NCI-H1105 treated with DMSO at 0.1 percent for 48 hours (cell line): ENCODE measurements around the gene ACTN4.

Experiments
- DNase-seq: peaks from one replicate; lab custom pipeline; 2025; lab: John Stamatoyannopoulos, UW

ACTN4 gene

GRCh38 chr19:38635483-38636399 lies 11.7 kb upstream of the ACTN4 start:
- no peak for DNase-seq

GRCh38 chr19:38638461-38638860 lies 9.0 kb upstream of the ACTN4 start:
- no peak for DNase-seq

GRCh38 chr19:38639679-38640078 lies 7.8 kb upstream of the ACTN4 start:
- no peak for DNase-seq

GRCh38 chr19:38640368-38640767 lies 7.1 kb upstream of the ACTN4 start:
- no peak for DNase-seq

- DNase-seq = no peak
These were observed 5.3 kb upstream of the ACTN4 start for GRCh38 chr19:38642176-38642575.

DNA sequence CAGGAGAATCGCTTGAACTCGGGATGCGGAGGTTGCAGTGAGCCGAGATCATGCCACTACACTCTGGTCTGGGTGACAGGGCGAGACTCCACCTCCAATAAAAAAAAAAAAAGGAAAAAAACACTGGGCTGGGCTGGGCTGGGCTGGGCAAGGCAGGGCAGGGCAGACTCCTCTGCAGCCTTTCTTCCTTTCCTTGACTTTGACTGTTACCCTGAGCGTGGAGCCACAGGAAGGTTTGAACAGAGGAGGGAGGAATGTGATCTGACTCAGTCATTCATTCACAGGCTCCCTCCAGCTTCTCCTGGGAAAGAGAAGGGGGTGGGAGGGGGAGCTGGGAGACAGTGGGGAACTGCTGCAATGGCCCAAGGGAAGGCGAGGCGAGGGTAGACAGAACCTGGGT lies 2.7 kb upstream of the ACTN4 start:
- DNase-seq = no peak

DNA sequence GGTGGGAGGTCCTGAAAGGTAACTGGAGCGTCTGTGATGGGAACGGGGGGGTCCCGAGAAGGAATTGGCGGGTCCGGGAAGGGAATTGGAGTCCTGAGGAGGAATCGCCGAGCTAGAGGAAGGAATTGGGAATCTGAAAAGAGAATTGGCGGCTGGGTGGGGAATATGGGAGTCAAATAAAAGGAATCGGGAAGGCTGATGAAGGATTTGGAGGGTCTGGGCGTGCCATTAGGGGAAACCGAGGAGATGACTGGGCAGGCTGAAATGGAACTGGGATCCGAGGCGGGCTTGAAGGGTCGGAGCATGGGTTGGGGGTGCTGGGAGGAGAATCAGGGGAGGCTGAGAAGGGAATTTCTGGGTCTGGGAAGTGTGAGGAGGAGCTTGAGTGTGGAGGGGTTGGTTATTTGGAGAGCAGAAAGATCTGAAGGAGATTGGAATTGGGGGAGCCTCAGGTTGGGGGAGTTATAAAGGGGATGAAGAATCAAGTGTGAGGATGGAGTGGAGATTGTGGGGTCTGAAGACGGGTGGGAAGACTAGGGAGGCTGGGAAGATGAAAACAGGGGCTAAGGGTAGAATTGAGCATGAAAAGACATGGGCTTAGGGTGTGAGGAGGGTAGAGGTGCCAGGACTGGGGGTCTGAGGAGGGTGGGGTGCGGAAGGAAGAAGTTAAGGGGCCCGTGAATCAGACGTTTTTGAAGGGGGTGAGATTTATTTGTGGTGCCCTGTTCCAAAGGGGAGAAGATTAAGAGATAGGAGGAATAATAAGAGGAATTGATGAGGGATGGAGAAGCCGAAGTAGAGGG lies 718 bp downstream of the ACTN4 start:
- DNase-seq = peak; percentile 10

DNA sequence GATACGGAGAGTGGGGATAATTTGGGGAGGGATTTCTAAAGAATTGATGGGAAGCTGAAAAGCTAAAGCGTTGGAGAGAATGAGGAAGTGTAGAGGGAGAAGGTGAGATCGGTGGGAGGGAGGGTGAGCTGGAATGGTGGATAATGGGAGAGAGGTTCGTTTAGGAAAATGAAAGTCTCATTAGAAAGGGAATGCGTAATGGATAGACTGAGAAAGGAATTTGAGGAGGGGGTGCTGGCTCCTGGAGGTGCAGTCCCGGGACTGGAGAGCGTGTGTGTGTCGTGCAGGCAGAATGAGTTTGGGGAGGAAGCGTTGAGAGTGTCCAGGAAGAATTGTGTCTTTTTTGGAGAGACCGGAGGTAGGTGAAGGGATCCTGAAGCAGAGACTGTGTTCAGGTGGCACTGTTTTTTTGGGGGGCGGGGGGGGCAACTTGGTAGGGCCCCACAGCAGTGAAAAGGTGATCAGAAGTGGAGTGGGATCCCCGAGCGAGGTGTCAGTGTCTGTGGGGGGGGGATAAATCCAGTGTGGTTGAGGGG lies 1.4 kb downstream of the ACTN4 start:
- DNase-seq = no peak

DNA sequence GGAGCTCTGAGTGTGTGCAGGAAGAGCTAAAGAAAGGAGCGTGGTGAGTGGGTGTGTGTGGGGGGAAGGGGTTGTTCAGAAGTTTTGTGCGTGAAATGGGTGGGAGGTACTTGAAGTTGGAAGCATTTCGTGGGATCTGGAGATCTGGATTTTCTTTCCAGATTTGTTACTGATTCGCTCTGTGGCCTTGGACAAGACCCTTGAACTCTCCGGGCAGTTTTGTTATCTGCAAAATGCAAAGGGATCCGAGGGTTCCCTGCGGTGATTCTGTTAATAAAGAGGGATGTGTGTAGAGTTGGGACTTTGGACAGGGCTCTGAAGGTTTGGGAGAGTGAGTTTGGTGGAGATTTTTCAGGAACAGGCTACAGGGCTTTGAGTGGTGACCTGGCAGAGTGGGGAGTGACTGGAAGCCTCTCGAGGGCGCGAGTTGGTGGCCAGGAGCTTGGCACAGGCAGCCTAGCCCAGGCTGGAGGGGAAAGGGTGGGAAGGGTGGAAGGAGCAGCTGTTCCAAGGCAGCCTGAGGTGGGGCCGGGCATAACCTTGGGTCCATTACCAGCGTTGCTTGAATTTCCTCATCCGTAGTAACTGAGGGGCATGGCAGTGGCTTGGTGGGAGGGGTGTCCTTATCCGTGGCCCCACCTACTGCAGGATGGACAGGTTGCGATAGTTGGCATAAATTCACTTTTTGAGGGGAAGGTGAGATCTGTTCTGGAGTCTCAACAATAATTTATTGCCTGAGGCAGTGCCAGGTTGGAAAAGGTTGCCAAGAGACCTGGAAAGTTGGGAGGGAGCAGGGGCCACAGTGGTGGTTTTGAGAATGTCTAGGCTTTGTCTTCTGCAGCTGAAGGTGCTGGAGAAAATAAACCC lies 2.1 kb downstream of the ACTN4 start:
- DNase-seq = peak; percentile 4

DNA sequence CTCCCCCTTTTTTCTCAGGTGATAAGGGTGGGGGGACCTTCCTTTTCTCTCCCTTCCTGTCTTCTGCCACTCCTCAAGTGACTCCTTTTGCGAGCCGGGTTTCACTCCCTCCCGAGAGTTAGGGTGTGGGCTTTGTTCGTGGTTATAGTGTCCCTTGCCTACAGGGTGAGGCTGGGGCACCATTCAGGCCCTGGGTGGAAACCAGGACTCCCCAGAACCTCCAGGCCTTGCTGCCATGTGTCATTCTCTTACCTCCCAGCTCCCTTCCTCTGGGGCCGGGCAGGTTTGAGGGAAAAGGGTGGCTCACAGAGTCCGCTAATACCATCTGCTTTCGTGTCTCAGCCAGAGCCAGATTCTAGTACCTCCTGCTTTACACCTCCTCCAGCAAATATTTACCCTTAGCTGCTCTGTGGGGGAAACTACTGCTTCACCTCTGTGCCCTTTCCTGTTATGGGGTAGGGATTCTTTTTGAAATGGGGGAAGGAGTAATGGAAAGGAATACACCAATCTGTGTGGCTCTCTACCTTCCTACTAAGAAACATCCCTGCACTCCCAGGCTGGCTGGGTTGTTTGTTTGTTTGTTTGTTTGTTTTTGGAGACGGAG lies 2.8 kb downstream of the ACTN4 start:
- DNase-seq = no peak

DNA sequence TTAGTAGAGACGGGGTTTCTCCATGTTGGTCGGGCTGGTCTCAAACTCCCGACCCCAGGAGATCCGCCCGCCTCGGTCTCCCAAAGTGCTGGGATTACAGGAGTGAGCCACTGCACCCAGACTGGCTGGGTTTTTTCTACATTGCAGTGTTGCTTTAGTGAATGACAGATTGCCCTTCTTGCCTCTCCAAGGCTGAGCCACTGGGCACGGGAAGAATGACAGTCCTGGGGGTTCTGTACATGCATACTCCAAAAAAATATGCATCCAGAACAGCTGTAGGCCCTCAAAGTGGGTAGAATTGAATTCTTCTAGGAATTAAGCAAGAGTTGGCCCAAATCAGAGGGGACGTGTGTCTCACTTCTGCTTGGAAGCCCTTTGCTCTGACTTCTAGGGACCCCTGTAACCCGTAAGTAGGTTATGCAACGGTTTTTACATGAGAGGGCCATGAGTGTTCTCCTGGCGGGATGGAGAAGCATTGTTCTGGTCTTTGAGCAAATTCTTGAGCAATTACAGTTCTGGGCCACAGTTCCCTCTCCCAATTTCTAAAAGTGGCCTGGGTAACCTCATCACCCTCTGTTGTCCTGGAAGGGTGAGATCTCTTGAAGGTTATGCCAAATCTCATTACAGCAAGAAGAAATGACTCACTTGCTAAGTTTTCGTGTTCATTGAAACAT lies 3.6 kb downstream of the ACTN4 start:
- DNase-seq = no peak

DNA sequence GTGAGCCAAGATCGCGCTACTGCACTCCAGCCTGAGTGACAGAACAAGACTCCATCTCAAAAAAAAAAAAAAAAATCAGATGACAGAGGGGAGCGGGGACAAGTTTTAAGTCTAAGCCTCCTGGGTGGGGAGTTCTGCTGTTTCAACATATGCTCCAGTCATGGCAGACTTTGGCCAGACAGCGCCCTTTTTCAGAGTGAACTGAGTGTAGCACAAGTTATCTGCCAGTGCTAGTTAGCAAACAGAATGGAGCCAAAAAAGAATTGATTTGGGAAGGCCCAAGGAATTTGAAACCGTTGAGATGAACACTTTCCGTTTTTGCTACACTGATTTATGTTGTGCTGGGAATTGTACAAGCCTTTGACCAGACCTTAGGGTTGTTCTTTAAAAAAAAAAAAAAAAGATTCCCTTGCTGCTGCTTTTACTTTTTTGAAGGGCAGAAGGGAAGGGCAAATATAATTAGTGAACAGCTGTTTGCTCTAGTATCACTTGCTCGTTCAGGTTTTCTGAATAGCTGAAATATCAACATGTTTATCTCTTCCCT lies 5.7 kb downstream of the ACTN4 start:
- DNase-seq = peak; percentile 3

DNA sequence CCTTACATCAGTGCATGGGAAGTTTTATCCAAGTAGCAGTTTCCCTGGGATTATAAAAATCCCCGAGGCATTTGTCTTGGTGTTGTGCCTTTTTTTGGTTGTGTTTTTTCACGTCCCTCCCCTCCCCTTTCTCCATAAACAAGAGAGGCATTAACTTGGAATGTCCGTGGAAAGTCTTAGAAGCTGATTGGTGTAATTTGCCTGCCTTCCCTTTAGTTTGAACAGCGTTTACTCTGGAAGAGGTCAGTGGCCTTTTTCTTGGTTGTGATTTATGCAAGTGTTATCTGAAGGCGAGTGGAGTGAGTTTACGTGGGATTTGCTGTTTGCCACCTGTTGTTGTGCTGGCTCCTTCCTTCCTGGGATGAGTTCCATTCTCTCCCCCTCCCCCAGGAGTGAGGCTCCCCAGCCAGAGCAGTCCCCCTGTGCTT lies 7.2 kb downstream of the ACTN4 start:
- DNase-seq = no peak

GRCh38 chr19:38655148-38655824 lies 7.8 kb downstream of the ACTN4 start:
- DNase-seq = no peak

GRCh38 chr19:38656171-38656981 lies 8.9 kb downstream of the ACTN4 start:
- no peak for DNase-seq

GRCh38 chr19:38657633-38658222 lies 10.3 kb downstream of the ACTN4 start:
- DNase-seq = no peak

DNA sequence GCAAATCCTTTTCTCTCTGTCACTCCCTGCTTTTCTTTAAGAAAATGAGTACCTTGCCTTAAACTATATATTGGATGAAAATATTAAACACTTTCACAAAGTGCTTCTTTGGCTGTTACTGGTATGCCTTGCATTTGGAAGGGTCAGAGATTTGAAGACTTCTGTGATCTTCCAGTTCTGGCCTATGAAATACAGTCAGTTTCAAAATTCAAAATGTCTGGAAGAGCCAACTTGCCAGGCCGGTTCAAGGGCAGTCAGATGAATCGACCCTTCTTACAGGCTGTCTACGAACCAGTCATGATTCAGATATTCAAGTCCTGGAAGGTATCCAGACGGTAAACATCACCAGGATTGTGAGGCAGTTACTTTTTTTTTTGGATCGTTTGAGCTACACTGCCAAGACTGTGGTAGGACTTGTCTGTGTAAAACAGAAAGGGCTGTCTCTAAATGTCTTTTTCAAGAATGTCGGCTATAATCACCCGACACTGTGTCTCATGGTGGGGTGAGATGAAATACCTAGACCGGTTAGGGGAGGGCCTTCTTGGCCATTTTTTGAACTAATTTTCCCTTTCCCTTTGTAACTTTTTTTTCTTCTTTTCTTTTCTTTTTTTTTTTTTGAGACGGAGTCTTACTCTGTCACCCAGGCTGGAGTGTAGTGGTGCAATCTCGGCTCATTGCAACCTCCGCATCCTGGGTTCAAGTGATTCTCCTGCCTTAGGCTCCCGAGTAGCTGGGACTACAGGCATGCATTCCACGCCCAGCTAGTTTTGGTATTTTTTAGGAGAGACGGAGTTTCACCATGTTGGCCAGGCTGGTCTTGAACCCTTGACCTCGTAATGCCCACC lies 11.2 kb downstream of the ACTN4 start:
- peak; percentile 96 for DNase-seq

DNA sequence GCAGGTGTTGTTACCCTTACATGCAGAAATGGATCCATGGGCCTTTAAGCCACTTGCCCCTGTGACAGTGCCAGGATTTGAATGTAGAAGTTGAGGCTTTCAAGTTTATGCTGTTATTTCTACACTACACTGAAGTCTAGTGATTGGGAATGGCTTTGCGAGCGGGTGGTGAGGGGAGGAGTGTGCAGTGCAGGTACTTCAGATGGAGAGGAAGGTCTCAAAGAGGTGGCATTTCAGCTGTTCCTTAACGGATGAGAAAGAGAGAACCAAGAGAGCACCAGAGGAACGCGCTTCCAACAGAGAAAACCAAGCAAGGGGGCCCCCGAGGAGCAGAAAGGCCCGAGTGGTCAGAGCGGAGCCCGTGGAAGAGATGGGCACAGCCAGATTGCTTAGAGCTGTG lies 13.3 kb downstream of the ACTN4 start:
- no peak for DNase-seq
